Measurements from ENCODE around the gene LRP1-AS.

LRP1-AS gene

DNA sequence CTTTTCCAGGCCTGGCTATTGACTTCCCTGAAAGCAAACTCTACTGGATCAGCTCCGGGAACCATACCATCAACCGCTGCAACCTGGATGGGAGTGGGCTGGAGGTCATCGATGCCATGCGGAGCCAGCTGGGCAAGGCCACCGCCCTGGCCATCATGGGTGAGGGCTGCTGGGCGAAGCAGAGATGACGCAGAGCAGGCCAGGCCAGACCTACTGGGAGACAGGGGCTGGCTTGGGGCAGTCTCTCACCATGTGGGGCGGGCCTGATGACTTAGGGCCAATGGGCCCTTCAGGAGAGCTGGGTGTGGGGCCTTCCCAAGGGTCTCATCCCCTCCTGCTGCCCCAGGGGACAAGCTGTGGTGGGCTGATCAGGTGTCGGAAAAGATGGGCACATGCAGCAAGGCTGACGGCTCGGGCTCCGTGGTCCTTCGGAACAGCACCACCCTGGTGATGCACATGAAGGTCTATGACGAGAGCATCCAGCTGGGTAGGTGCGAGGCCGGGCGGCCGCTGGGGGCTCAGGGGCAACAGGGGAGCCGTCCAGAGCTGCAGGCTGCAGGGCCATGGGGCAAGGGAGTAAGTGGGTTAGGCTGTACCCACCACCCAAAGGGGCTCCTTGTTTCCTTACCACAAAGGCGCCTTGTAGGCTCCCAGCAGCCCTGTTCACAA, 33.0 kb upstream of the LRP1-AS start:
- DNase-seq (ENCODE audit: low read depth in 2 of 2) = no peak

- no peak for DNase-seq (ENCODE audit: low read depth in 2 of 2)
These were observed 32.1 kb upstream of the LRP1-AS start for GRCh38 chr12:57179331-57180086.

DNA sequence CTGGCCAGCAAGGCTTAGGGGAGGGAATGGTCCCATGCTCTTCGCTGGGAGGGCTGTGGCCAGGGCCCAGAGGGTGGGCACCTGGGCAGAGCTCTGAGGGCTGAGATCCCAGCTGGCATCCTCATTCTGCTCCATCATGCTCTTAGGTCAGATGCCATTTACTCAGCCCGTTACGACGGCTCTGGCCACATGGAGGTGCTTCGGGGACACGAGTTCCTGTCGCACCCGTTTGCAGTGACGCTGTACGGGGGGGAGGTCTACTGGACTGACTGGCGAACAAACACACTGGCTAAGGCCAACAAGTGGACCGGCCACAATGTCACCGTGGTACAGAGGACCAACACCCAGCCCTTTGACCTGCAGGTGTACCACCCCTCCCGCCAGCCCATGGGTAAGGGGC, 30.8 kb upstream of the LRP1-AS start:
- no peak for DNase-seq (ENCODE audit: low read depth in 2 of 2)

DNA sequence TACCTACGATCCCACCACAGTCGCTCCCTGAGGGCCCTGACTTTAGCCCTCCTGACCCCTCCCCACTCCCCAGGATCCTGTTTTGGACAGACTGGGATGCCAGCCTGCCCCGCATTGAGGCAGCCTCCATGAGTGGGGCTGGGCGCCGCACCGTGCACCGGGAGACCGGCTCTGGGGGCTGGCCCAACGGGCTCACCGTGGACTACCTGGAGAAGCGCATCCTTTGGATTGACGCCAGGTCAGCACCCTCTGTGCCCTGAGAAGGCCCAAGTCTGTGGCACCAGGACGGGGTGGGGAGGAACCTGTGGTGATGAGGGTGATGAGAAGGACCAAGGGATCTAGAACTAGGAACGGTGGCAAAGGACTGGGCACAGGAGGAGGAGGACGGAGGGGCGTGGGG, 29.9 kb upstream of the LRP1-AS start:
- no peak for DNase-seq (ENCODE audit: low read depth in 2 of 2)

GRCh38 chr12:57176846-57177245, 29.4 kb upstream of the LRP1-AS start:
- DNase-seq (ENCODE audit: low read depth in 2 of 2) = no peak

DNA sequence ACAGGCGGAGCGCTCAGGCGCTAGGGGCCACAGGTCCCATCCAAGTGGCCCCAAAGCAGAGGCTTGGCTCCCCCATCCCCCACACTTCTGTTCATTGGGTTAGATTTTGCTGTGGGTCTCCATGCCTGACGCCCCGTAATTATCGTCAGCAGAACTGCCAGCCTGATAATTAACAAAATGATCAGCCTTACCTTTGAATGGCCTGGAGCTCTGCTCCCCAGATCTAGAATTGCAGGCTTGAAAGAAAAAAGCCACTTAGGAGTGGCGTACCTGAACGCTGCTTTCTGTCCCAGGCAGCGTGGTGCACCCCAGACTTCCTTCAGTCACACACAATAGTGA, 28.7 kb upstream of the LRP1-AS start:
- DNase-seq (ENCODE audit: low read depth in 2 of 2) = no peak

DNA sequence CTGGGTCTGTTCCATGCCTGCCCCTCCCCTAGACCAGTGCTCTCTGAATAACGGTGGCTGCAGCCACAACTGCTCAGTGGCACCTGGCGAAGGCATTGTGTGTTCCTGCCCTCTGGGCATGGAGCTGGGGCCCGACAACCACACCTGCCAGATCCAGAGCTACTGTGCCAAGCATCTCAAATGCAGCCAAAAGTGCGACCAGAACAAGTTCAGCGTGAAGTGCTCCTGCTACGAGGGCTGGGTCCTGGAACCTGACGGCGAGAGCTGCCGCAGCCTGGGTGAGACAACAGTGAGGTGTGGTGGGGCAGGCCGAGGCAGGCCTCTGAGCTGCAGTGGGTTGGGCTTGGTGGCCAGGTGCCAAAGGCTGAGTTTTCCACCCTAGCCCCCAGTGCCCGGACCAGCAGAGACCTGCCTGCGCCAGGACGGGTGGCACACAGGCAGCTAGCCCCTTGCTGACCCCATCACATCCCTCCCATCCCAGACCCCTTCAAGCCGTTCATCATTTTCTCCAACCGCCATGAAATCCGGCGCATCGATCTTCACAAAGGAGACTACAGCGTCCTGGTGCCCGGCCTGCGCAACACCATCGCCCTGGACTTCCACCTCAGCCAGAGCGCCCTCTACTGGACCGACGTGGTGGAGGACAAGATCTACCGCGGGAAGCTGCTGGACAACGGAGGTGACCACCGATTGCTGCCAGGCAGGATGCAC, 28.2 kb upstream of the LRP1-AS start:
- no peak for DNase-seq (ENCODE audit: low read depth in 2 of 2)

DNA sequence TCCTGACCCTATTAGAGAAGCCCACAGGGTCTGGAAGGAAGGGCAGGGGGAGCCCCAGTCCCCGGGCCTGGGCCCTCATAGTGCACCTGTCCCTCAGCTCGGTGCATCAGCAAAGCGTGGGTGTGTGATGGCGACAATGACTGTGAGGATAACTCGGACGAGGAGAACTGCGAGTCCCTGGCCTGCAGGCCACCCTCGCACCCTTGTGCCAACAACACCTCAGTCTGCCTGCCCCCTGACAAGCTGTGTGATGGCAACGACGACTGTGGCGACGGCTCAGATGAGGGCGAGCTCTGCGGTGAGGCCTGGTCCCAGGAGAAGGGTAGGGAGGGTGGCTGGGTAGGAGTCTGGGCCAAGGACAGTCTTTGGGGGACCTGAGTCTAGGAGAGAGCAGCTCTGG, 26.3 kb upstream of the LRP1-AS start:
- no peak for DNase-seq (ENCODE audit: low read depth in 2 of 2)

DNA sequence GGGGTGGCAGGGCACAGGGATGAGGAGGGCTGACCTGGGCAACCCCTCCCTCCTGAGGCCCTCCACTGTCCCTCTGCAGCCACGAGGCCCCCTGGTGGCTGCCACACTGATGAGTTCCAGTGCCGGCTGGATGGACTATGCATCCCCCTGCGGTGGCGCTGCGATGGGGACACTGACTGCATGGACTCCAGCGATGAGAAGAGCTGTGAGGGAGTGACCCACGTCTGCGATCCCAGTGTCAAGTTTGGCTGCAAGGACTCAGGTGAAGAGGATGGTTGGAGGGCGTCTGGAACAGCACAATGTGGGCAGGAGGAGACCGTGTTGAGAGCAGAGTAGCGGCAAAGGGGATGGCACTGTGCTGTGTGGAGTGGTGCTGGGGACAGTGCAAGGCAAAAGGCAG, 25.7 kb upstream of the LRP1-AS start:
- no peak for DNase-seq (ENCODE audit: low read depth in 2 of 2)

DNA sequence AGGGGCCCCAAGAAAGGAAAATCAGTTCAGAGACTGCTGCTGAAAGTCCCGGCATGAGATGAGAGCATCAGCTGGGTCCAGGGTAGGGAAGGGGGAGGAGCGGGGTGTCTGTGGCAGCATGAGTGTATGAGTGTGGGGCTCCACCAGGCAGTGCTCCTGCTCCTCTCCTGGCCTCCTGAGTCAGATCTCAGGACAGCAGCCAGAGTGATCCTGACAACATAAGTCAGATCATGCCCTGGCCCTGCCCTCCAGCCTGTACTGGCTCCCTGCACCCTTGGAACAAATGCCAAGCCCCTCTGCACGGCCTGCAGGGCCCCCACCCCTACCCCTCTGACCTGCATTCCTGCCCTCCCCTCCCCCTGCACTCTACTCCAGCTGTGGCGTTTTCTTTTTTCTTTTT, 24.2 kb upstream of the LRP1-AS start:
- DNase-seq (ENCODE audit: low read depth in 2 of 2) = no peak

GRCh38 chr12:57170927-57171326, 23.5 kb upstream of the LRP1-AS start:
- DNase-seq (ENCODE audit: low read depth in 2 of 2) = no peak

- no peak for DNase-seq (ENCODE audit: low read depth in 2 of 2)
These were observed 23.0 kb upstream of the LRP1-AS start for GRCh38 chr12:57170408-57170807.

DNA sequence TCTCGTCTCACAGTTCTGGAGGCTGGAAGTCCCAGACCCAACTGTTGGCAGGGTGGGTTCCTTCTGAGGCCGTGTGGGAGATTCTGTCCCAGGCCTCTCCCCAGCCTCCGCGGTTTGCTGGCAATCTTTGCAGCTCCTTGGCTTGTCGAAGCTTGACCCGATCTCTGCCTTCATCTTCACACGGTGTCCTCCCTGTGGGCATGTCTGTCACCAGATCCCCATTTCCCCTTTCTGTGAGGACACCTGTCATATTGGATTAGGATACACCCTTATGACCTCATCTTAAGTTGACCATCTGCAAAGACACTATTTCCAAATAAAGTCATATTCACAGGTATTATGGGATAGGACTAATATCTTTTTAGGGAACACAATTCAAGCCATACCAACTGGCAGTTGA, 22.6 kb upstream of the LRP1-AS start:
- DNase-seq (ENCODE audit: low read depth in 2 of 2) = no peak

DNA sequence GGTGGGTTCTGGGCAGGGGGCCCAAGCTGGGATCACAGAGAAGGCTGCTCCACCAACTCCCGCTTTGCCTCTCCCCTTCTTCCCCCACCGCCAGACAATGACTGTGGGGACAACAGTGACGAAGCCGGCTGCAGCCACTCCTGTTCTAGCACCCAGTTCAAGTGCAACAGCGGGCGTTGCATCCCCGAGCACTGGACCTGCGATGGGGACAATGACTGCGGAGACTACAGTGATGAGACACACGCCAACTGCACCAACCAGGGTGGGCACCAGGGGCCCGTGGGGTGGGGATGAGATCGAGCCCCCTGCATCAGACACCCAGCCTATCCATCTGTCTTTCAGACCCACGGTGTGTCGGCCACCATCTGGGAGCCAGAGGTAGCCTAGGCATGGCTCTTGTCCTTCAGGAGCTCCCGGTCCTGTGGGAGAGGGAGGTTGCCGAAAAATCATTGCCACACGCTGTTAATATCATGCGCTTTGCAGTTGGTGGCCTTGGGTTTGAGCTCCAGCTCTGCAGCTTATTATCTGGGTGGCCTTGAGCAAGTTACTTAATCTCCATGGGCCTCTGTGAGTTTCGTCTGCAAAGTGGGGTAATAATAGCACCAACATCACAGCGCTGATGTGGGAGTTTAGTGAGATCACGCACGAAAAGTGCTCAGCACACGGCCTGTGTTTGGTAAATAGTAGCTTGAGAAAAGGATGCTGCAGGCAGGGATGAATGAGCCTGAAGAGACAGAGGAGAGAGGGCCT, 21.8 kb upstream of the LRP1-AS start:
- no peak for DNase-seq (ENCODE audit: low read depth in 2 of 2)

- DNase-seq (ENCODE audit: low read depth in 2 of 2) = no peak
These were observed 20.6 kb upstream of the LRP1-AS start for GRCh38 chr12:57168058-57168457.

DNA sequence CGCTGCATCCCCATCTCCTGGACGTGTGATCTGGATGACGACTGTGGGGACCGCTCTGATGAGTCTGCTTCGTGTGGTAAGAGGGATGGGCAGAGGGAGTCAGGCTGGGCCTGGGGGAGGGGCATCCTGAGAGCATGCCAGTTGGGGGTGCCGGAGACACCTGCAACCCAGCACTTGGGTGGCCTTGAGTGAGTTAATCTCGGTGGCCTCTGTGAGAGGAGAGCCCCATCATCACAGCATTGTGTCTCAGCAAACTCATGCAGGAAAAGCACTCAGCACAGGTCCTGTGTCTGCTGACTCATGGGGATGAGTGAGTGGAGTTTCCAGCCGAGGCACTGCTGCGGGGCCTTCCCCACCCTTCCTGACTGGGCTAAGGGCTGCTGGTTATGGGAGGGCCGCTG, 19.6 kb upstream of the LRP1-AS start:
- no peak for DNase-seq (ENCODE audit: low read depth in 2 of 2)

GRCh38 chr12:57165741-57166140, 18.3 kb upstream of the LRP1-AS start:
- no peak for DNase-seq (ENCODE audit: low read depth in 2 of 2)

GRCh38 chr12:57164966-57165625, 17.7 kb upstream of the LRP1-AS start:
- DNase-seq (ENCODE audit: low read depth in 2 of 2) = no peak

DNA sequence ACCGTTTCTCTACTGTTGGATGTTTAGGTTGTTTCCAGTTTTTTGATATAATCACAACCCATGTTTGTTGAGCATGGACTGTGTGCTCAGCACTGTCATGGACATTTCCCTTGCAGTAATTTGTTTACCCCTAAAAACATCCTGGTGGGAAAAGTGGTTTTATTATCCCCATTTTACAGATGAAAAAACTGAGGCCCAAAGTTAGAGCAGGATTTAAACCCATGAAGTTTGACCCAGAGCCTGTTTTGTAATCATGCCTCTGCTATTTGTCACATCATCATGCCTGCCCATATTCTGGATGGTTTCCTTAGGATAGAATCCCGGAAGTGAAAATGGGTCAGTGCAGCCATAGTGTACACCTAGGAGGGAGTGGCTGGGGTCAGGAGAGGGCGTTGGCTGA, 17.0 kb upstream of the LRP1-AS start:
- no peak for DNase-seq (ENCODE audit: low read depth in 2 of 2)

DNA sequence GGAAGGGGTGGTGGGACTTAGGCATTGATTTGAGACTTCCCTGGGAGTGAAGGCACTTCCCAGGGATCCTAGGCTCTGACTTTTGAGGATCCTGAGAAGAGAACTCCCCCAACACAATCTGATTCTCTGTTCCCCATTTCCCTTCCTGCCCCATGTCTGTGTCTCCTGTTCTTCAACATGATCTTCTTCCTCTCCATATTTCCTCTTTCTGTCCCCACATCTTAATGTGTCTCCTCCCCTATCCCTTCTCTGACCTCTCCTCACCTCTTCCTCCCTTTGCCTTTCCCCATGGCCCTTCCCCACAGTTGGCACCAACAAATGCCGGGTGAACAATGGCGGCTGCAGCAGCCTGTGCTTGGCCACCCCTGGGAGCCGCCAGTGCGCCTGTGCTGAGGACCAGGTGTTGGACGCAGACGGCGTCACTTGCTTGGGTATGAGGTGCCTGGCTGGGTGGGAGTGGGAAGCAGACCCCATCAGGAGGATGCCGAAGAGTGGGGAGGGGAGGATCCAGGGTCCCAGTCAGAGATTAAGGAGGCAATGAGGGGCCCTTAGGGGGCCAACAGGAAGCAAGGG, 15.2 kb upstream of the LRP1-AS start:
- DNase-seq (ENCODE audit: low read depth in 2 of 2) = no peak

GRCh38 chr12:57161491-57161890, 14.1 kb upstream of the LRP1-AS start:
- DNase-seq (ENCODE audit: low read depth in 2 of 2) = no peak

- no peak for DNase-seq (ENCODE audit: low read depth in 2 of 2)
These were observed 13.3 kb upstream of the LRP1-AS start for GRCh38 chr12:57160741-57161140.

Measured in stimulated activated CD8-positive, alpha-beta memory T cell treated with anti-CD3 and anti-CD28 coated beads, Interleukin-2, amount 100 ng/mL, for 1 hour (primary cell).